Endothelial cell of umbilical vein (primary cell): Measurements from ENCODE around the gene RHEX.

ENCODE experiments used
- CTCF ChIP-seq, 2 donors: IDR thresholded peaks; 1 replicate in 1 of 2; 2 replicates in 1 of 2; pipeline ENCODE4 v1.5.1; 2011; ENCODE audit warnings: low read length in 2 of 2, mild to moderate bottlenecking in 2 of 2, moderate library complexity in 2 of 2, control low read depth in 1 of 2, inconsistent platforms in 1 of 2, low read depth in 1 of 2; ENCODE audit not compliant: insufficient read depth in 1 of 2; ENCODE audit errors: extremely low read depth in 1 of 2
- EZH2 ChIP-seq: IDR thresholded peaks from 2 replicates; pipeline ENCODE4 v1.6.1; 2012; ENCODE audit warnings: borderline replicate concordance, low read depth, mild to moderate bottlenecking, moderate library complexity, low read length, inconsistent platforms; ENCODE audit not compliant: severe bottlenecking
- JUN ChIP-seq: IDR thresholded peaks from 2 replicates; pipeline ENCODE4 v1.6.1; 2011; ENCODE audit warnings: borderline replicate concordance, low read depth; ENCODE audit not compliant: insufficient read length, insufficient read depth
- MAX ChIP-seq: IDR thresholded peaks from 2 replicates; pipeline ENCODE4 v1.6.1; 2011; ENCODE audit not compliant: insufficient read depth, insufficient read length
- MYC ChIP-seq: IDR thresholded peaks from one replicate; pipeline ENCODE4 v1.6.1; 2011; ENCODE audit warnings: mild to moderate bottlenecking, low read depth, low read length
- POLR2A ChIP-seq: IDR thresholded peaks from 2 replicates; pipeline ENCODE4 v1.6.1; 2012; ENCODE audit warnings: low read depth, mild to moderate bottlenecking, control low read depth, low read length
- POLR2AphosphoS5 ChIP-seq: IDR thresholded peaks from 2 replicates; pipeline ENCODE4 v1.6.1; 2012; ENCODE audit warnings: low read depth, mild to moderate bottlenecking, control low read depth, low read length, moderate library complexity; ENCODE audit not compliant: insufficient read depth

GRCh38 chr1:206020393-206021007 lies 32.5 kb upstream of the RHEX start:
- TF ChIP-seq MAX (no peak), CTCF (IDR thresholded peaks at IDR 0.05; ENCODE audit: extremely low read depth in 1 of 2, insufficient read depth in 1 of 2, low read depth in 1 of 2, low read length in 2 of 2) (no peak), POLR2A (no peak), POLR2AphosphoS5 (no peak), MYC (no peak), EZH2 (no peak), JUN (no peak)
